ENCODE data around the gene MMD2.
"Not testable (repeated sequence)": the region's sequence is repeated elsewhere in the genome, so short reads cannot be mapped to it uniquely, and the experiment has no call there.

MMD2 gene

GRCh38 chr7:4981295-4981890 is 22.4 kb upstream of the MMD2 start:
- not testable (repeated sequence) for H3K9me3 ChIP-seq (ENCODE audit: control insufficient read depth, insufficient read depth, low read length); H3K27me3 ChIP-seq (ENCODE audit: control insufficient read depth, insufficient read depth, low read length); H3K9ac ChIP-seq (ENCODE audit: low read depth, low read length); H3K4me3 ChIP-seq (ENCODE audit: low read depth, low read length); H3K4me1 ChIP-seq (ENCODE audit: control insufficient read depth, insufficient read depth, low read length)
- peaks cover 12% of the 10 kb centered on the region for H3K36me3 ChIP-seq (ENCODE audit: control insufficient read depth, insufficient read depth, low read length)

- not testable (repeated sequence) for H3K4me1 ChIP-seq (ENCODE audit: control insufficient read depth, insufficient read depth, low read length); H3K9me3 ChIP-seq (ENCODE audit: control insufficient read depth, insufficient read depth, low read length); H3K36me3 ChIP-seq (ENCODE audit: control insufficient read depth, insufficient read depth, low read length); H3K9ac ChIP-seq (ENCODE audit: low read depth, low read length); H3K4me3 ChIP-seq (ENCODE audit: low read depth, low read length); H3K27me3 ChIP-seq (ENCODE audit: control insufficient read depth, insufficient read depth, low read length)
Observed at GRCh38 chr7:4975626-4976025, 16.6 kb upstream of the MMD2 start.

GRCh38 chr7:4973728-4974198 is 14.8 kb upstream of the MMD2 start:
- Histone ChIP-seq H3K9ac (ENCODE audit: low read depth, low read length) (no peak overlapping the region), H3K4me3 (ENCODE audit: low read depth, low read length) (peak overlapping the region; percentile 67)

DNA sequence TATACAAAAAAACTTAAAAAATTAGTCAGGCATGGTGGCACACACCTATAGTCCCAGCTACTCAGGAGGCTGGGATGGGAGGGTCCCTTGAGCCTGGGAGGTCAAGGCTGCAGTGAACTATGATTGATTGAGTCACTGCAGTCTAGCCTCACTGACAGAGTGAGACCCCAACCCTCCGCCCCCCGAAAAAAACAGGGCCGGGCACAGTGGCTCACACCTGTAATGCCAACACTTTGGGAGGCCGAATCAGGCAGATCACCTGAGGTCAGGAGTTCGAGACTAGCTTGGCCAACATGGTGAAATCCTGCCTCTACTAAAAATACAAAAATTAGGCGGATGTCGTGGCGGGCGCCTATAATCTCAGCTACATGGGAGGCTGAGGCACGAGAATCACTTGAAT is 13.5 kb upstream of the MMD2 start:
- H3K27me3 ChIP-seq (ENCODE audit: control insufficient read depth, insufficient read depth, low read length); H3K4me3 ChIP-seq (ENCODE audit: low read depth, low read length); H3K9me3 ChIP-seq (ENCODE audit: control insufficient read depth, insufficient read depth, low read length); H3K9ac ChIP-seq (ENCODE audit: low read depth, low read length); H3K4me1 ChIP-seq (ENCODE audit: control insufficient read depth, insufficient read depth, low read length); H3K36me3 ChIP-seq (ENCODE audit: control insufficient read depth, insufficient read depth, low read length): not testable (repeated sequence)

More at GRCh38 chr7:4973728-4974198, 14.8 kb upstream of the MMD2 start:
- Histone ChIP-seq H3K27me3 (ENCODE audit: control insufficient read depth, insufficient read depth, low read length) (no peaks in the 10 kb centered on the region), H3K9me3 (ENCODE audit: control insufficient read depth, insufficient read depth, low read length) (no peaks in the 10 kb centered on the region), H3K4me1 (ENCODE audit: control insufficient read depth, insufficient read depth, low read length) (no peaks in the 10 kb centered on the region), H3K36me3 (ENCODE audit: control insufficient read depth, insufficient read depth, low read length) (peaks cover 8% of the 10 kb centered on the region)

DNA sequence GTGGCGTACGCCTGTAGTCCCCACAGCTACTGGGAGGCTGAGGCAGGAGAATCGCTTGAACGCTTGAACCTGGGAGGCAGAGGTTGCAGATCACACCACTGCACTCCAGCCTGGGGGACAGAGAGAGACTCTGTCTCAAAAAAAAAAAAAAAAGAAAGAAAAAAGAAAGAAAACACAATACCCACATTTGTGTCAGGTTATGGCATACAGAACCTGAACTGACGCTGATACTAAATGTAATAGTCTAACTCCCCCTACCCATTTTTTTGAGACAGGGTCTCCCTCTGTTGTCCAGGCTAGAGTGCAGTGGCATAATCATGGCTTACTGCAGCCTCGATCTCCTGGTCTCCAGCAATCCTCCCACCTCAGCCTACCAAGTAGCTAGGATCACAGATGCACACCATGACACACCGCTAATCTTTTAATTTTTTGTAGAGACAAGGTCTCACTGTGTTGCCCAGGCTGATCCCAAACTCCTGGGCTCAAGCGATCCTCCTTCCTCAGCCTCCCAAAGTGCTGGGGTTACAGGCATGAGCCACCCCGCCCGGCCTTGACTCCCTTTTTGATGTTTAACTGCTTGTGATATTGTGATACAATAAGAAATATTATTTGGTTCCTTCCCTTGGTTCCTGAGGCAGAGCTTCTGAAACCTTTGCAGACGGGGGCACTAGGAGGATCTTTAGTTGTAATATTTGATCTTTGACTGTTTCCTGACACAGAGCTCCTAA is 6.5 kb upstream of the MMD2 start:
- no peak overlapping the region for H3K4me3 ChIP-seq (ENCODE audit: low read depth, low read length)
- H3K9ac ChIP-seq (ENCODE audit: low read depth, low read length) = no peak overlapping the region
- no peaks in the 10 kb centered on the region for H3K4me1 ChIP-seq (ENCODE audit: control insufficient read depth, insufficient read depth, low read length)
- H3K27me3 ChIP-seq (ENCODE audit: control insufficient read depth, insufficient read depth, low read length) = no peaks in the 10 kb centered on the region
- no peaks in the 10 kb centered on the region for H3K9me3 ChIP-seq (ENCODE audit: control insufficient read depth, insufficient read depth, low read length)
- no peaks in the 10 kb centered on the region for H3K36me3 ChIP-seq (ENCODE audit: control insufficient read depth, insufficient read depth, low read length)

DNA sequence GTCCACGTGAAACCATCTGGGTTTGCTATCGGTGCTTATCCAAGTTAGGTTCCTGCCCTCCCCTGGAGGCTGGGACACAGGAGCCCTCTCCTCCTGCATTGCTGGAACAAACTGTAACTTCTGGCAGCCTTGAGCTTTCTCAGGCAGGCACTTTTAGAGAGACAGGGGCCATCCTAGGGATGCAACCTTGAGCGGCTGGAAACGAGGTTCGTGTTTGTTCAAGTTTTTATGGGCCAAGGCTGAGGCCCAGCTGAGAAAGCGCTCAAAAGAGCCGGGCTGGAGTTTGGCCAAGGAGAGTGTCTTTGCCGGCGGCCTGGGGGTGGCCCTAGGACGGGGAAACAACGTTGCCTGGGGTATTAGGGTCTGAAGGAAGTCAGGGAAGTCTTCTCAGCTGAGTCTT is 5.5 kb upstream of the MMD2 start:
- H3K27me3 ChIP-seq (ENCODE audit: control insufficient read depth, insufficient read depth, low read length) = no peaks in the 10 kb centered on the region
- no peak overlapping the region for H3K9ac ChIP-seq (ENCODE audit: low read depth, low read length)
- H3K4me3 ChIP-seq (ENCODE audit: low read depth, low read length) = no peak overlapping the region
- no peaks in the 10 kb centered on the region for H3K9me3 ChIP-seq (ENCODE audit: control insufficient read depth, insufficient read depth, low read length)
- no peaks in the 10 kb centered on the region for H3K36me3 ChIP-seq (ENCODE audit: control insufficient read depth, insufficient read depth, low read length)
- H3K4me1 ChIP-seq (ENCODE audit: control insufficient read depth, insufficient read depth, low read length) = no peaks in the 10 kb centered on the region

DNA sequence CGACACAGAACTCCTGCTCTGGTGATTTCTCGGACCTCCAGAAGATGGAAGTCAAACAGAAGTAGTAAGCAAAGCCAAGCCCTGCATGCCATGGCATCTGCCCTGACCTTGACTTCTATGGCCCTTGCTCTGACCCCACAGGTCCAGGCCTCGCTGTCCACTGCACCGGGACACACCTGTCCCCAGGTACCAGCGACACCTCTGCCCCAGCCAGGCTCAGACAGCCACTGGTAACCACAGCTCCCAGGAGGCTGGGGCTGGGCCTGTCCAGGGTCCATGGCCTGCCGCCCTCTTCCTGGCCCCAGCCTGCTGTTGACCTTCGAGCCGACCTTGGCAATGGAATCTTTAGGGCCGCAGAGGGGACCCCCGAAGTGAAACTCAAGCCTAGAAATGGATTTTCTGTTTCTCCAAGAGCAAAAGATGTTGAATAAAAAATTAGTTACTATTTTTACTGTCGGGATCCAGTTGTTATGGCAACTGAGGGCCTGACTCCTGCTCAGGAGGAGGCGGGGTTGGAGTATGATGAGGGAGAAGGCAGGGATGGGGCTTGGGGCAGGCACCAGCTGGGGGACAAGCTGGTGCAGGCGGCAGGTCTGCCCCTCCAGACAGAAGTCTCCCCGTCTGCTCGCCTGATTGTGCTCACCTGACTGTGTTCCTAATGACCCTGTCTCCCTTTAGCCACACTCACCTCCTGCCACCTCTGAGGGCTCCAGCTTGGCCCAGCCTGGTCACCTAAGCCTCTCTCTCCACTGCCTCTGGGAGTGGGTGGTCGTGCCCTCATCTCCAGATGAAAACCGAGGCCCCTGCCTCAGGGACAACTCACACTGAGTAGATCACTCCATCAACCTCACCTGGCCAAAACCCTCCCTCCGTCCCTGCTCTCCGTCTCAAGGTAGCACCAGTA is 4.1 kb upstream of the MMD2 start:
- H3K36me3 ChIP-seq (ENCODE audit: control insufficient read depth, insufficient read depth, low read length) = no peaks in the 10 kb centered on the region
- H3K9ac ChIP-seq (ENCODE audit: low read depth, low read length) = no peak overlapping the region
- H3K27me3 ChIP-seq (ENCODE audit: control insufficient read depth, insufficient read depth, low read length) = peaks cover 5% of the 10 kb centered on the region
- no peak overlapping the region for H3K4me3 ChIP-seq (ENCODE audit: low read depth, low read length)
- H3K9me3 ChIP-seq (ENCODE audit: control insufficient read depth, insufficient read depth, low read length) = no peaks in the 10 kb centered on the region
- no peaks in the 10 kb centered on the region for H3K4me1 ChIP-seq (ENCODE audit: control insufficient read depth, insufficient read depth, low read length)

- no peaks in the 10 kb centered on the region for H3K4me1 ChIP-seq (ENCODE audit: control insufficient read depth, insufficient read depth, low read length)
- no peaks in the 10 kb centered on the region for H3K9me3 ChIP-seq (ENCODE audit: control insufficient read depth, insufficient read depth, low read length)
- no peak overlapping the region for H3K9ac ChIP-seq (ENCODE audit: low read depth, low read length)
- no peaks in the 10 kb centered on the region for H3K36me3 ChIP-seq (ENCODE audit: control insufficient read depth, insufficient read depth, low read length)
- no peak overlapping the region for H3K4me3 ChIP-seq (ENCODE audit: low read depth, low read length)
- H3K27me3 ChIP-seq (ENCODE audit: control insufficient read depth, insufficient read depth, low read length) = peaks cover 17% of the 10 kb centered on the region
Observed at GRCh38 chr7:4960363-4960762, 1.4 kb upstream of the MMD2 start.

- no peaks in the 10 kb centered on the region for H3K9me3 ChIP-seq (ENCODE audit: control insufficient read depth, insufficient read depth, low read length)
- peaks cover 17% of the 10 kb centered on the region for H3K27me3 ChIP-seq (ENCODE audit: control insufficient read depth, insufficient read depth, low read length)
- H3K36me3 ChIP-seq (ENCODE audit: control insufficient read depth, insufficient read depth, low read length) = no peaks in the 10 kb centered on the region
- no peak overlapping the region for H3K4me3 ChIP-seq (ENCODE audit: low read depth, low read length)
- no peaks in the 10 kb centered on the region for H3K4me1 ChIP-seq (ENCODE audit: control insufficient read depth, insufficient read depth, low read length)
- H3K9ac ChIP-seq (ENCODE audit: low read depth, low read length) = no peak overlapping the region
Observed at GRCh38 chr7:4959893-4960292, 906 bp upstream of the MMD2 start.

GRCh38 chr7:4959306-4959705 is 319 bp upstream of the MMD2 start:
- H3K9me3 ChIP-seq (ENCODE audit: control insufficient read depth, insufficient read depth, low read length) = no peaks in the 10 kb centered on the region
- no peaks in the 10 kb centered on the region for H3K36me3 ChIP-seq (ENCODE audit: control insufficient read depth, insufficient read depth, low read length)
- H3K4me1 ChIP-seq (ENCODE audit: control insufficient read depth, insufficient read depth, low read length) = no peaks in the 10 kb centered on the region
- peaks cover 17% of the 10 kb centered on the region for H3K27me3 ChIP-seq (ENCODE audit: control insufficient read depth, insufficient read depth, low read length)
- H3K4me3 ChIP-seq (ENCODE audit: low read depth, low read length) = no peak overlapping the region
- no peak overlapping the region for H3K9ac ChIP-seq (ENCODE audit: low read depth, low read length)

GRCh38 chr7:4957847-4958476 is 1.0 kb downstream of the MMD2 start:
- H3K4me3 ChIP-seq (ENCODE audit: low read depth, low read length) = peak overlapping the region; percentile 47
- peaks cover 17% of the 10 kb centered on the region for H3K27me3 ChIP-seq (ENCODE audit: control insufficient read depth, insufficient read depth, low read length)
- no peak overlapping the region for H3K9ac ChIP-seq (ENCODE audit: low read depth, low read length)
- no peaks in the 10 kb centered on the region for H3K36me3 ChIP-seq (ENCODE audit: control insufficient read depth, insufficient read depth, low read length)
- H3K9me3 ChIP-seq (ENCODE audit: control insufficient read depth, insufficient read depth, low read length) = no peaks in the 10 kb centered on the region
- H3K4me1 ChIP-seq (ENCODE audit: control insufficient read depth, insufficient read depth, low read length) = no peaks in the 10 kb centered on the region
